CD4-positive, alpha-beta T cell (primary cell): ENCODE measurements around the gene LRP1B. TPM values are rescaled to one million over a fixed set of nuclear protein-coding genes. Genes with fewer than 3 reads are reported as not detected.

Source experiments
- ATAC-seq: fragments of 200-7000 bp; cut with Tn5 transposase; one replicate; pipeline ENCODE4 v1.10.0; 2022; ENCODE audit warnings: mild to moderate bottlenecking; ENCODE audit not compliant: poor library complexity
- CTCF ChIA-PET: fragments of 350-600 bp; sonication (Branson Sonifier 250); formaldehyde crosslinking; loops from one replicate; lab custom pipeline; 2021; ENCODE audit warnings: antibody characterized with exemption, inconsistent platforms; lab: Charles Lee
- POLR2A ChIA-PET: fragments of 350-600 bp; sonication (Branson Sonifier 250); formaldehyde crosslinking; loops from one replicate; lab custom pipeline; 2021; ENCODE audit warnings: antibody characterized with exemption, inconsistent platforms; lab: Charles Lee
- DNase-seq, 14 experiments: peaks; one replicate each; pipeline ENCODE4 v3.0.0-alpha.2; 2013 to 2020; ENCODE audit warnings: mixed read lengths in 2 of 14
- H3K27ac ChIP-seq, 2 donors: one replicate each; pipeline versions ENCODE4 v1.5.1 to v1.7.0; 2013; ENCODE audit warnings: low read length in 2 of 2, low read depth in 1 of 2, mild to moderate bottlenecking in 1 of 2
- H3K27me3 ChIP-seq, 2 experiments: 1 replicate in 1 of 2; 2 replicates in 1 of 2; pipeline versions ENCODE4 v1.6.1 to v1.7.0; 2013; ENCODE audit warnings: low read length in 2 of 2, control low read depth in 1 of 2, mild to moderate bottlenecking in 1 of 2, moderate library complexity in 1 of 2; ENCODE audit not compliant: insufficient read depth in 2 of 2, control insufficient read depth in 1 of 2
- H3K36me3 ChIP-seq: one replicate; pipeline ENCODE4 v1.6.1; 2013; ENCODE audit warnings: low read length, control low read depth; ENCODE audit not compliant: insufficient read depth
- H3K4me1 ChIP-seq: one replicate; pipeline ENCODE4 v1.6.1; 2013; ENCODE audit warnings: low read length, control low read depth; ENCODE audit not compliant: insufficient read depth
- H3K4me3 ChIP-seq: one replicate; pipeline ENCODE4 v1.5.1; 2013; ENCODE audit warnings: mild to moderate bottlenecking, low read length, moderate library complexity
- H3K9me3 ChIP-seq, 2 experiments: 1 replicate in 1 of 2; 2 replicates in 1 of 2; pipeline versions ENCODE4 v1.6.1 to v1.7.0; 2013; ENCODE audit warnings: low read length in 2 of 2, mild to moderate bottlenecking in 2 of 2, control low read depth in 1 of 2, moderate library complexity in 1 of 2; ENCODE audit not compliant: control insufficient read depth in 1 of 2, insufficient read depth in 1 of 2
- H3K27ac Mint-ChIP-seq: one replicate; pipeline ENCODE4 v1.8.0; 2020; ENCODE audit warnings: mixed read lengths
- H3K27me3 Mint-ChIP-seq: one replicate; pipeline ENCODE4 v1.8.0; 2021; ENCODE audit warnings: mixed read lengths
- H3K36me3 Mint-ChIP-seq: one replicate; pipeline ENCODE4 v1.8.0; 2021; ENCODE audit warnings: low read depth, mixed read lengths
- H3K4me1 Mint-ChIP-seq: one replicate; pipeline ENCODE4 v1.8.0; 2021; ENCODE audit warnings: low read depth, mixed read lengths
- H3K4me3 Mint-ChIP-seq: one replicate; pipeline ENCODE4 v1.8.0; 2020; ENCODE audit warnings: mild to moderate bottlenecking, mixed read lengths
- H3K9me3 Mint-ChIP-seq: one replicate; pipeline ENCODE4 v1.8.0; 2020; ENCODE audit warnings: mixed read lengths
- intact Hi-C, 2 experiments: fragments of 100-400 bp; cut with DNase I in 1 of 2; cut with micrococcal nuclease in 1 of 2; formaldehyde crosslinking; loops; one replicate each; pipeline versions ENCODE4 v1.15.1 to v1.9.0; 2023 to 2025; cut with DNase I, micrococcal nuclease
- total RNA-seq, 174 experiments: library from RNA in 2 of 174; stranded (reverse) in 2 of 174; gene quantifications; one replicate each; pipeline ENCODE4 v1.2.3 and lab custom pipeline; 2021 to 2026
- TF ChIP-seq, protein P1 (sequence below): fragments of 200-600 bp; IDR thresholded peaks from one replicate; pipeline ENCODE4 v1.8.0; 2022; ENCODE audit warnings: antibody characterized with exemption, mild to moderate bottlenecking

Gene LRP1B
- total RNA-seq, 2 experiments from 2014 or later, result not detected

DNA sequence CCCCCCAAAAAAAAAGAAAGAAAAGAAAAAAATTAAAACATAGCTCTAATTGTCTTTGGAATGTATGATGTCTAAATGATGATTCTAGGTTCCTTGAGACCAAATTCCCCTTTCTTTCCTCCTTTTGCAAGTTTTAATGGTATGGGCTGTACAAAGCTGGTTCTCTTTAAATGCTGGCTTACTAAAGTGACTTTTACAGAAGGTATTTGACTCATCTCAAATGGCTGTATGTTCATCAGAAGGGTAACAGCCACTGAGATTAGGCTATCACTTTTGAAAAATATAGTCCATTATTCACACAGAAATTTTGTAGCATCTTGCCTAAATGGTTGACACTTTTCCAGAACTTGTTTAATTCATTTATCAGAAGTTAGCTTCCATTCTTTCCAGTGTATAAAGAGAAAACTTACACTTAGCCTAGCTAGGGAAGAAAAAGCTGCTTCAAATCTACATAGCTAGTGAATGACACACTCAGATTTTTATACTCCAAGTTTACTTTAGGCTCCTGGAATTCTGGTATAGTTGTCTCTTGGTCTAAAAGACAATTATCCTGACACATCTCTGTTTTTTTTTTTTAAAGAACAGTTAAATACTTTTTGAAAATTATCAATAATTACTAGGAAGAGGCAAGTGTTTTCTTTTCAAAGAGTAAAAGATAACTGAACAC, 622.6 kb downstream of the LRP1B start:
- POLR2A ChIA-PET, result no interaction called here
- TF ChIP-seq, protein P1, sequence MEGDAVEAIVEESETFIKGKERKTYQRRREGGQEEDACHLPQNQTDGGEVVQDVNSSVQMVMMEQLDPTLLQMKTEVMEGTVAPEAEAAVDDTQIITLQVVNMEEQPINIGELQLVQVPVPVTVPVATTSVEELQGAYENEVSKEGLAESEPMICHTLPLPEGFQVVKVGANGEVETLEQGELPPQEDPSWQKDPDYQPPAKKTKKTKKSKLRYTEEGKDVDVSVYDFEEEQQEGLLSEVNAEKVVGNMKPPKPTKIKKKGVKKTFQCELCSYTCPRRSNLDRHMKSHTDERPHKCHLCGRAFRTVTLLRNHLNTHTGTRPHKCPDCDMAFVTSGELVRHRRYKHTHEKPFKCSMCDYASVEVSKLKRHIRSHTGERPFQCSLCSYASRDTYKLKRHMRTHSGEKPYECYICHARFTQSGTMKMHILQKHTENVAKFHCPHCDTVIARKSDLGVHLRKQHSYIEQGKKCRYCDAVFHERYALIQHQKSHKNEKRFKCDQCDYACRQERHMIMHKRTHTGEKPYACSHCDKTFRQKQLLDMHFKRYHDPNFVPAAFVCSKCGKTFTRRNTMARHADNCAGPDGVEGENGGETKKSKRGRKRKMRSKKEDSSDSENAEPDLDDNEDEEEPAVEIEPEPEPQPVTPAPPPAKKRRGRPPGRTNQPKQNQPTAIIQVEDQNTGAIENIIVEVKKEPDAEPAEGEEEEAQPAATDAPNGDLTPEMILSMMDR, result no peak
- Histone ChIP-seq H3K27ac (no peak overlapping the region), H3K4me3 (no peak overlapping the region), H3K27me3 (no peaks in the 10 kb centered on the region), H3K4me1 (no peaks in the 10 kb centered on the region), H3K36me3 (no peaks in the 10 kb centered on the region), H3K9me3 (no peaks in the 10 kb centered on the region)
- intact Hi-C loops, result no loop called here
- Mint-ChIP-seq H3K27me3 (no peaks in the 10 kb centered on the region), H3K4me3 (no peak overlapping the region), H3K4me1 (no peaks in the 10 kb centered on the region), H3K27ac (no peak overlapping the region), H3K9me3 (peaks cover 2% of the 10 kb centered on the region), H3K36me3 (no peaks in the 10 kb centered on the region)
- DNase-seq (no peak), ATAC-seq (no peak)
- CTCF ChIA-PET, result interaction anchor here (0.6 kb wide), 1 partner anchor 57 kb away, joined by 3 read pairs; no protein-coding TSS in a partner anchor

DNA sequence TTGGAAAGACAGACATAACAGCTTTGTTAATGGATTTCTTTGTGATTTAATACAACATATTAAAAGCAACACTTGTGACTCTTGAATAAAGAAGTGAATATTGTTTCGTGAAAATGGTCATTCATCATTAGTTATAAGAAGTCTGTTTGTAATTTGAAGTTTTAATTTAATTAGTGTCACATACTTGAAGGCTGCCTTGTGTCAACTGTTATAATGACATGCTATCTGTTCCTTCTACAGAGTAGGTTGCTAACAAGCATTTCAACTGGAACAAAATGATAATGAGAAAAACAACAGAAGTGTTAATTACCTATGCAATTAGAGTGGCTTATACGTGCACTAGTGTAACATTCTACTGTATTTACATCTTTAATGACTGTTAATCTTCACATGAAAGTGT, 624.7 kb downstream of the LRP1B start:
- Histone ChIP-seq H3K9me3 (no peaks in the 10 kb centered on the region), H3K27ac (no peak overlapping the region), H3K4me1 (no peaks in the 10 kb centered on the region), H3K27me3 (no peaks in the 10 kb centered on the region), H3K36me3 (no peaks in the 10 kb centered on the region), H3K4me3 (no peak overlapping the region)
- H3K27me3 Mint-ChIP-seq, result no peaks in the 10 kb centered on the region
- peaks cover 2% of the 10 kb centered on the region for H3K9me3 Mint-ChIP-seq
- no peaks in the 10 kb centered on the region for H3K36me3 Mint-ChIP-seq
- TF ChIP-seq, protein P1, result no peak
- POLR2A ChIA-PET, result no interaction called here
- H3K4me1 Mint-ChIP-seq, result no peaks in the 10 kb centered on the region
- no peak overlapping the region for H3K27ac Mint-ChIP-seq
- DNase-seq (no peak), ATAC-seq (no peak)
- intact Hi-C loops, result no loop called here
- H3K4me3 Mint-ChIP-seq, result no peak overlapping the region
- CTCF ChIA-PET, result no interaction called here

DNA sequence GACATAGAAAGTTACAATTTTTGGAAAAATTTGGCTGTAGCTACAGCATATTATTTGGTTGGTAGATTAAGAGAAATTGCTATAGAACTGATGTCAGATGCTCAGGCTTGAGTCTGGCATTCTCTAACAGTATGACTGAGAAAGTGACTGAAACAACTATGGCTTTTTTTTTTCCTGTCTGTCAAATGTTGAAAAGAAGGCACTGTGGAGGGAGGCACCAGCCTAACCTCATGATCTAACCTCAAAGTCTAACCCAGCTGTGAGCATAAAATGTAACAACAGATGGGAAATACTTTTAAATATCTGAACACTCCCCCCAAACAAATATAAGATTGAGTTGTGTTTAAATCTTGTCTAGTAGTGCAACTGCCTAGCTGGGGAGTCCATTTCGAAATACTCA, 629.1 kb downstream of the LRP1B start:
- Mint-ChIP-seq H3K4me3 (no peak overlapping the region), H3K9me3 (peaks cover 2% of the 10 kb centered on the region), H3K27me3 (no peaks in the 10 kb centered on the region), H3K36me3 (no peaks in the 10 kb centered on the region), H3K27ac (no peak overlapping the region), H3K4me1 (no peaks in the 10 kb centered on the region)
- no peak overlapping the region for H3K4me3 ChIP-seq
- H3K36me3 ChIP-seq, result no peaks in the 10 kb centered on the region
- no peaks in the 10 kb centered on the region for H3K4me1 ChIP-seq
- no peak for ATAC-seq
- no peak for DNase-seq
- H3K27me3 ChIP-seq, result no peaks in the 10 kb centered on the region
- ChIA-PET CTCF (no interaction called here), POLR2A (no interaction called here)
- H3K27ac ChIP-seq, result no peak overlapping the region
- intact Hi-C loops, result no loop called here
- no peaks in the 10 kb centered on the region for H3K9me3 ChIP-seq
- TF ChIP-seq, protein P1, result no peak
